ENCODE results near the gene GMPPB. TPM values are rescaled to one million over a fixed set of nuclear protein-coding genes. Genes with fewer than 3 reads are reported as not detected.
A peak's percentile ranks its signal among the peaks of the same experiment; 100 is the strongest.

Gene GMPPB
- total and polyA plus RNA-seq, 9 of the 15 experiments (the other 6 are each of a cell fraction or from before 2014, with no cell fraction given), result 0.53 to 17.4 (median 8.1) TPM

- TF ChIP-seq RREB1 (CRISPR knock-in tag; IDR thresholded peaks at IDR 0.05) (no peak), HDAC1 (IDR thresholded peaks at IDR 0.05) (peak in 1 of 2 experiments; percentile 89; a peak in 2 of 4 replicates), ZBTB1 (CRISPR knock-in tag; IDR thresholded peaks at IDR 0.05; ENCODE audit: borderline replicate concordance, low read depth) (peak; percentile 65; the same call in 1 of the 2 replicates), FOSL1 (tag; conservative IDR thresholded peaks at IDR 0.05) (no peak), ILK (tag; IDR thresholded peaks at IDR 0.05; ENCODE audit: borderline replicate concordance, low read depth) (no peak), EP400 (IDR thresholded peaks at IDR 0.05) (no peak), PKNOX1 (IDR thresholded peaks at IDR 0.05) (no peak), PHF20 (IDR thresholded peaks at IDR 0.05; ENCODE audit: partially characterized antibody) (peak; percentile 64), RBFOX2 (IDR thresholded peaks at IDR 0.05; ENCODE audit: low read depth, low read length) (0 out of 2 replicates have a peak, but pooled peaks have one; percentile 65), SP1 (CRISPR knock-in tag; IDR thresholded peaks at IDR 0.05) (no peak), TGIF2 (CRISPR knock-in tag; IDR thresholded peaks at IDR 0.05) (0 out of 2 replicates have a peak, but pooled peaks have one; percentile 54), ILF3 (IDR thresholded peaks at IDR 0.05; ENCODE audit: borderline replicate concordance) (no peak), DLX4 (CRISPR knock-in tag; IDR thresholded peaks at IDR 0.05) (no peak), THAP12 (CRISPR knock-in tag; IDR thresholded peaks at IDR 0.05) (no peak), FOXA3 (CRISPR knock-in tag; conservative IDR thresholded peaks at IDR 0.05 in 1 of 2, IDR thresholded peaks at IDR 0.05 in 1 of 2) (peak in 1 of 2 experiments; percentile 64; a peak in 1 of 4 replicates), TFAP4 (CRISPR knock-in tag; IDR thresholded peaks at IDR 0.05; ENCODE audit: borderline replicate concordance) (no peak; the same call in 1 of the 2 replicates)
These were observed 49.2 kb downstream of the GMPPB start (continued) for GRCh38 chr3:49674497-49674983.

Measured in K562 (cell line).